ENCODE data around the gene MAPK6. TPM values are rescaled to one million over a fixed set of nuclear protein-coding genes. Genes with fewer than 3 reads are reported as not detected.

MAPK6 gene
- total and polyA plus RNA-seq, 10 of the 15 experiments (the other 5 are each of a cell fraction or from before 2014, with no cell fraction given) = 20.6 to 100 (median 52.6) TPM

DNA sequence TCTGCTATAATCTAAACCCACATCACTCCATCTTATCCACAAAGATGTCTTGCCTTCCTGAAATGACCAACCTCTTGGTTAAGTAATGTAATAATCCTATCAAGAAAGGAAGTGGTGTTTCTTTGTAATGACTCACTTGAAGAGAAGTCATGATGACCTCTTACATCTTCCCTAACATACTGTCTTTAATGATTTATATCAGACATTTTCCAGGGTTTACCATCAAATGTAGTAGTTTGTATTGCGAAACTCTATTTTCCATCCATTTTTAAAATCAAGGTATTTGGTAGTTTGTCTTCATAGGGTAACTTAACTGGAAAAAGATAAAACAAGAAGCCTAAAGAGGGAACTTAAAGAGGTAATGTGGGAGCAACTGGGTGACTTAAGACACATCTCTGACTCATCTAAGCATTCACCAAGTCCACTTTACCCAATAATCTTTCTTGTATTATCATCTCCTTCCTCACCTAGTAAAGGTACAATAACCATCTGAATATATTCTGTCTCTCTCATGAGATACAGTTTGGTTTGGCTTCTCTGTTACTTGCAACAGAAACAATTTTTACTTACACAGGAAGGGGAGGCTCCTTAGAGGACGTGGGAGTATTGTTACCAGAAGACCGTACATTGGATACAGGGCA, 5.7 kb upstream of the MAPK6 start (continued):
- TF ChIP-seq, protein P1, sequence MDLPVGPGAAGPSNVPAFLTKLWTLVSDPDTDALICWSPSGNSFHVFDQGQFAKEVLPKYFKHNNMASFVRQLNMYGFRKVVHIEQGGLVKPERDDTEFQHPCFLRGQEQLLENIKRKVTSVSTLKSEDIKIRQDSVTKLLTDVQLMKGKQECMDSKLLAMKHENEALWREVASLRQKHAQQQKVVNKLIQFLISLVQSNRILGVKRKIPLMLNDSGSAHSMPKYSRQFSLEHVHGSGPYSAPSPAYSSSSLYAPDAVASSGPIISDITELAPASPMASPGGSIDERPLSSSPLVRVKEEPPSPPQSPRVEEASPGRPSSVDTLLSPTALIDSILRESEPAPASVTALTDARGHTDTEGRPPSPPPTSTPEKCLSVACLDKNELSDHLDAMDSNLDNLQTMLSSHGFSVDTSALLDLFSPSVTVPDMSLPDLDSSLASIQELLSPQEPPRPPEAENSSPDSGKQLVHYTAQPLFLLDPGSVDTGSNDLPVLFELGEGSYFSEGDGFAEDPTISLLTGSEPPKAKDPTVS (IDR thresholded peaks at IDR 0.05; ENCODE audit: low read depth, low read length) = no peak
- TF ChIP-seq BCL11A (IDR thresholded peaks at IDR 0.05; ENCODE audit: low read depth, low read length) = peak; percentile 92; the same call in 1 of the 2 replicates
- peak; percentile 93 for TF ChIP-seq FOXM1 (IDR thresholded peaks at IDR 0.05; ENCODE audit: low read depth, low read length)
- TF ChIP-seq CBX3 (IDR thresholded peaks at IDR 0.05; ENCODE audit: borderline replicate concordance, low read depth) = no peak
- TF ChIP-seq NR2F1 (conservative IDR thresholded peaks at IDR 0.05) = peak; percentile 68
- TF ChIP-seq, protein P2, sequence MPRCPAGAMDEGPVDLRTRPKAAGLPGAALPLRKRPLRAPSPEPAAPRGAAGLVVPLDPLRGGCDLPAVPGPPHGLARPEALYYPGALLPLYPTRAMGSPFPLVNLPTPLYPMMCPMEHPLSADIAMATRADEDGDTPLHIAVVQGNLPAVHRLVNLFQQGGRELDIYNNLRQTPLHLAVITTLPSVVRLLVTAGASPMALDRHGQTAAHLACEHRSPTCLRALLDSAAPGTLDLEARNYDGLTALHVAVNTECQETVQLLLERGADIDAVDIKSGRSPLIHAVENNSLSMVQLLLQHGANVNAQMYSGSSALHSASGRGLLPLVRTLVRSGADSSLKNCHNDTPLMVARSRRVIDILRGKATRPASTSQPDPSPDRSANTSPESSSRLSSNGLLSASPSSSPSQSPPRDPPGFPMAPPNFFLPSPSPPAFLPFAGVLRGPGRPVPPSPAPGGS (IDR thresholded peaks at IDR 0.05; ENCODE audit: borderline replicate concordance, insufficient read depth, low read depth, low read length, poor library complexity, severe bottlenecking) = peak; percentile 78
- peak; percentile 73 for TF ChIP-seq MTA3 (IDR thresholded peaks at IDR 0.05; ENCODE audit: borderline replicate concordance, low read length)
- no peak for TF ChIP-seq JUND (IDR thresholded peaks at IDR 0.05; ENCODE audit: low read depth, low read length)
- TF ChIP-seq RELA (IDR thresholded peaks at IDR 0.05; ENCODE audit: borderline replicate concordance, partially characterized antibody) = no peak
- TF ChIP-seq HCFC1 (IDR thresholded peaks at IDR 0.05; ENCODE audit: low read length) = no peak
- peak; percentile 46; the same call in 1 of the 2 replicates for TF ChIP-seq GABPA (IDR thresholded peaks at IDR 0.05; ENCODE audit: low read depth)
- TF ChIP-seq, protein P3, sequence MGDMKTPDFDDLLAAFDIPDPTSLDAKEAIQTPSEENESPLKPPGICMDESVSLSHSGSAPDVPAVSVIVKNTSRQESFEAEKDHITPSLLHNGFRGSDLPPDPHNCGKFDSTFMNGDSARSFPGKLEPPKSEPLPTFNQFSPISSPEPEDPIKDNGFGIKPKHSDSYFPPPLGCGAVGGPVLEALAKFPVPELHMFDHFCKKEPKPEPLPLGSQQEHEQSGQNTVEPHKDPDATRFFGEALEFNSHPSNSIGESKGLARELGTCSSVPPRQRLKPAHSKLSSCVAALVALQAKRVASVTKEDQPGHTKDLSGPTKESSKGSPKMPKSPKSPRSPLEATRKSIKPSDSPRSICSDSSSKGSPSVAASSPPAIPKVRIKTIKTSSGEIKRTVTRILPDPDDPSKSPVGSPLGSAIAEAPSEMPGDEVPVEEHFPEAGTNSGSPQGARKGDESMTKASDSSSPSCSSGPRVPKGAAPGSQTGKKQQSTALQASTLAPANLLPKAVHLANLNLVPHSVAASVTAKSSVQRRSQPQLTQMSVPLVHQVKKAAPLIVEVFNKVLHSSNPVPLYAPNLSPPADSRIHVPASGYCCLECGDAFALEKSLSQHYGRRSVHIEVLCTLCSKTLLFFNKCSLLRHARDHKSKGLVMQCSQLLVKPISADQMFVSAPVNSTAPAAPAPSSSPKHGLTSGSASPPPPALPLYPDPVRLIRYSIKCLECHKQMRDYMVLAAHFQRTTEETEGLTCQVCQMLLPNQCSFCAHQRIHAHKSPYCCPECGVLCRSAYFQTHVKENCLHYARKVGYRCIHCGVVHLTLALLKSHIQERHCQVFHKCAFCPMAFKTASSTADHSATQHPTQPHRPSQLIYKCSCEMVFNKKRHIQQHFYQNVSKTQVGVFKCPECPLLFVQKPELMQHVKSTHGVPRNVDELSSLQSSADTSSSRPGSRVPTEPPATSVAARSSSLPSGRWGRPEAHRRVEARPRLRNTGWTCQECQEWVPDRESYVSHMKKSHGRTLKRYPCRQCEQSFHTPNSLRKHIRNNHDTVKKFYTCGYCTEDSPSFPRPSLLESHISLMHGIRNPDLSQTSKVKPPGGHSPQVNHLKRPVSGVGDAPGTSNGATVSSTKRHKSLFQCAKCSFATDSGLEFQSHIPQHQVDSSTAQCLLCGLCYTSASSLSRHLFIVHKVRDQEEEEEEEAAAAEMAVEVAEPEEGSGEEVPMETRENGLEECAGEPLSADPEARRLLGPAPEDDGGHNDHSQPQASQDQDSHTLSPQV (IDR thresholded peaks at IDR 0.05) = no peak
- TF ChIP-seq IRF4 (IDR thresholded peaks at IDR 0.05; ENCODE audit: low read depth, low read length) = peak; percentile 80
- TF ChIP-seq SREBF2 (IDR thresholded peaks at IDR 0.05; ENCODE audit: low read length) = no peak
- TF ChIP-seq ETV6 (conservative IDR thresholded peaks at IDR 0.05 in 1 of 2, IDR thresholded peaks at IDR 0.05 in 1 of 2; ENCODE audit: borderline replicate concordance in 1 of 2, low read depth in 1 of 2) = peak in 1 of 2 experiments; percentile 86; a peak in 2 of 4 replicates
- TF ChIP-seq EP300 (IDR thresholded peaks at IDR 0.05; ENCODE audit: borderline replicate concordance in 1 of 2, control insufficient read depth in 1 of 2, low read depth in 2 of 2, low read length in 2 of 2) = peak; percentile 51 to 66; a peak in 2 of 4 replicates
- no peak for TF ChIP-seq RAD51 (IDR thresholded peaks at IDR 0.05)
- no peak; the same call in 1 of the 2 replicates for TF ChIP-seq GATAD2B (conservative IDR thresholded peaks at IDR 0.05; ENCODE audit: low read depth)
- TF ChIP-seq, protein P4, sequence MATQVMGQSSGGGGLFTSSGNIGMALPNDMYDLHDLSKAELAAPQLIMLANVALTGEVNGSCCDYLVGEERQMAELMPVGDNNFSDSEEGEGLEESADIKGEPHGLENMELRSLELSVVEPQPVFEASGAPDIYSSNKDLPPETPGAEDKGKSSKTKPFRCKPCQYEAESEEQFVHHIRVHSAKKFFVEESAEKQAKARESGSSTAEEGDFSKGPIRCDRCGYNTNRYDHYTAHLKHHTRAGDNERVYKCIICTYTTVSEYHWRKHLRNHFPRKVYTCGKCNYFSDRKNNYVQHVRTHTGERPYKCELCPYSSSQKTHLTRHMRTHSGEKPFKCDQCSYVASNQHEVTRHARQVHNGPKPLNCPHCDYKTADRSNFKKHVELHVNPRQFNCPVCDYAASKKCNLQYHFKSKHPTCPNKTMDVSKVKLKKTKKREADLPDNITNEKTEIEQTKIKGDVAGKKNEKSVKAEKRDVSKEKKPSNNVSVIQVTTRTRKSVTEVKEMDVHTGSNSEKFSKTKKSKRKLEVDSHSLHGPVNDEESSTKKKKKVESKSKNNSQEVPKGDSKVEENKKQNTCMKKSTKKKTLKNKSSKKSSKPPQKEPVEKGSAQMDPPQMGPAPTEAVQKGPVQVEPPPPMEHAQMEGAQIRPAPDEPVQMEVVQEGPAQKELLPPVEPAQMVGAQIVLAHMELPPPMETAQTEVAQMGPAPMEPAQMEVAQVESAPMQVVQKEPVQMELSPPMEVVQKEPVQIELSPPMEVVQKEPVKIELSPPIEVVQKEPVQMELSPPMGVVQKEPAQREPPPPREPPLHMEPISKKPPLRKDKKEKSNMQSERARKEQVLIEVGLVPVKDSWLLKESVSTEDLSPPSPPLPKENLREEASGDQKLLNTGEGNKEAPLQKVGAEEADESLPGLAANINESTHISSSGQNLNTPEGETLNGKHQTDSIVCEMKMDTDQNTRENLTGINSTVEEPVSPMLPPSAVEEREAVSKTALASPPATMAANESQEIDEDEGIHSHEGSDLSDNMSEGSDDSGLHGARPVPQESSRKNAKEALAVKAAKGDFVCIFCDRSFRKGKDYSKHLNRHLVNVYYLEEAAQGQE (IDR thresholded peaks at IDR 0.05; ENCODE audit: low read depth, low read length) = no peak

Data from GM12878 (cell line).